ENCODE measurements around the gene IPPK.
A peak's percentile ranks its signal among the peaks of the same experiment; 100 is the strongest.
"Not testable (repeated sequence)": the region's sequence is repeated elsewhere in the genome, so short reads cannot be mapped to it uniquely, and the experiment has no call there.

Gene IPPK

GRCh38 chr9:92601451-92601850 is 68.5 kb downstream of the IPPK start:
- H3K9me3 ChIP-seq (ENCODE audit: control insufficient read depth in 1 of 2, low read length in 2 of 2), result peaks cover 0 to 5% of the 10 kb centered on the region in 2 donors
- H3K36me3 ChIP-seq (ENCODE audit: control insufficient read depth in 1 of 2, insufficient read depth in 2 of 2, low read length in 2 of 2), result peaks cover 0 to 3% of the 10 kb centered on the region in 2 donors
- peaks cover 0 to 14% of the 10 kb centered on the region in 2 donors for H3K4me1 ChIP-seq (ENCODE audit: control insufficient read depth in 1 of 2, insufficient read depth in 2 of 2, low read length in 2 of 2)
- H3K4me3 ChIP-seq (ENCODE audit: low read depth in 1 of 2, low read length in 2 of 2), result no peak overlapping the region
- peak overlapping the region; percentile 3 for H3K27ac ChIP-seq (ENCODE audit: low read length)
- H3K27me3 ChIP-seq (ENCODE audit: low read depth, low read length), result no peaks in the 10 kb centered on the region

- no peak overlapping the region for H3K4me3 ChIP-seq (ENCODE audit: low read depth in 1 of 2, low read length in 2 of 2)
- H3K9me3 ChIP-seq (ENCODE audit: control insufficient read depth in 1 of 2, low read length in 2 of 2), result peaks cover 0 to 5% of the 10 kb centered on the region in 2 donors
- peaks cover 0 to 14% of the 10 kb centered on the region in 2 donors for H3K4me1 ChIP-seq (ENCODE audit: control insufficient read depth in 1 of 2, insufficient read depth in 2 of 2, low read length in 2 of 2)
- no peaks in the 10 kb centered on the region for H3K27me3 ChIP-seq (ENCODE audit: low read depth, low read length)
- peak overlapping the region; percentile 3 for H3K27ac ChIP-seq (ENCODE audit: low read length)
- H3K36me3 ChIP-seq (ENCODE audit: control insufficient read depth in 1 of 2, insufficient read depth in 2 of 2, low read length in 2 of 2), result peaks cover 0 to 3% of the 10 kb centered on the region in 2 donors
Observed at GRCh38 chr9:92600462-92601261, 69.3 kb downstream of the IPPK start.

GRCh38 chr9:92599938-92600461 is 69.9 kb downstream of the IPPK start:
- Histone ChIP-seq H3K9me3 (ENCODE audit: control insufficient read depth in 1 of 2, low read length in 2 of 2) (peaks cover 0 to 5% of the 10 kb centered on the region in 2 donors), H3K4me3 (ENCODE audit: low read depth in 1 of 2, low read length in 2 of 2) (no peak overlapping the region), H3K27me3 (ENCODE audit: low read depth, low read length) (no peaks in the 10 kb centered on the region), H3K4me1 (ENCODE audit: control insufficient read depth in 1 of 2, insufficient read depth in 2 of 2, low read length in 2 of 2) (peaks cover 0 to 14% of the 10 kb centered on the region in 2 donors), H3K36me3 (ENCODE audit: control insufficient read depth in 1 of 2, insufficient read depth in 2 of 2, low read length in 2 of 2) (peaks cover 0 to 3% of the 10 kb centered on the region in 2 donors), H3K27ac (ENCODE audit: low read length) (no peak overlapping the region)

- Histone ChIP-seq H3K27ac (ENCODE audit: low read length) (no peak overlapping the region), H3K9me3 (ENCODE audit: control insufficient read depth in 1 of 2, low read length in 2 of 2) (no peaks in the 10 kb centered on the region), H3K36me3 (ENCODE audit: control insufficient read depth in 1 of 2, insufficient read depth in 2 of 2, low read length in 2 of 2) (peaks cover 0 to 3% of the 10 kb centered on the region in 2 donors), H3K4me3 (ENCODE audit: low read depth in 1 of 2, low read length in 2 of 2) (no peak overlapping the region), H3K4me1 (ENCODE audit: control insufficient read depth in 1 of 2, insufficient read depth in 2 of 2, low read length in 2 of 2) (peaks cover 0 to 14% of the 10 kb centered on the region in 2 donors), H3K27me3 (ENCODE audit: low read depth, low read length) (no peaks in the 10 kb centered on the region)
Observed at GRCh38 chr9:92598382-92598781, 71.5 kb downstream of the IPPK start.

GRCh38 chr9:92595930-92596329 is 74.0 kb downstream of the IPPK start:
- Histone ChIP-seq H3K9me3 (ENCODE audit: control insufficient read depth in 1 of 2, low read length in 2 of 2) (no peaks in the 10 kb centered on the region), H3K4me1 (ENCODE audit: control insufficient read depth in 1 of 2, insufficient read depth in 2 of 2, low read length in 2 of 2) (peaks cover 0 to 14% of the 10 kb centered on the region in 2 donors), H3K4me3 (ENCODE audit: low read depth in 1 of 2, low read length in 2 of 2) (no peak overlapping the region), H3K27ac (ENCODE audit: low read length) (no peak overlapping the region), H3K36me3 (ENCODE audit: control insufficient read depth in 1 of 2, insufficient read depth in 2 of 2, low read length in 2 of 2) (peaks cover 0 to 3% of the 10 kb centered on the region in 2 donors), H3K27me3 (ENCODE audit: low read depth, low read length) (no peaks in the 10 kb centered on the region)

GRCh38 chr9:92595075-92595474 is 74.9 kb downstream of the IPPK start:
- H3K27ac ChIP-seq (ENCODE audit: low read length); H3K27me3 ChIP-seq (ENCODE audit: low read depth, low read length); H3K4me1 ChIP-seq (ENCODE audit: control insufficient read depth in 1 of 2, insufficient read depth in 2 of 2, low read length in 2 of 2); H3K36me3 ChIP-seq (ENCODE audit: control insufficient read depth in 1 of 2, insufficient read depth in 2 of 2, low read length in 2 of 2); H3K9me3 ChIP-seq (ENCODE audit: control insufficient read depth in 1 of 2, low read length in 2 of 2); H3K4me3 ChIP-seq (ENCODE audit: low read depth in 1 of 2, low read length in 2 of 2): not testable (repeated sequence)

- Histone ChIP-seq H3K36me3 (ENCODE audit: control insufficient read depth in 1 of 2, insufficient read depth in 2 of 2, low read length in 2 of 2) (no peaks in the 10 kb centered on the region), H3K4me1 (ENCODE audit: control insufficient read depth in 1 of 2, insufficient read depth in 2 of 2, low read length in 2 of 2) (peaks cover 0 to 7% of the 10 kb centered on the region in 2 donors), H3K4me3 (ENCODE audit: low read depth in 1 of 2, low read length in 2 of 2) (no peak overlapping the region), H3K9me3 (ENCODE audit: control insufficient read depth in 1 of 2, low read length in 2 of 2) (no peaks in the 10 kb centered on the region), H3K27ac (ENCODE audit: low read length) (no peak overlapping the region), H3K27me3 (ENCODE audit: low read depth, low read length) (no peaks in the 10 kb centered on the region)
Observed at GRCh38 chr9:92592946-92593861, 76.7 kb downstream of the IPPK start.

GRCh38 chr9:92592537-92592936 is 77.4 kb downstream of the IPPK start:
- no peaks in the 10 kb centered on the region for H3K36me3 ChIP-seq (ENCODE audit: control insufficient read depth in 1 of 2, insufficient read depth in 2 of 2, low read length in 2 of 2)
- H3K9me3 ChIP-seq (ENCODE audit: control insufficient read depth in 1 of 2, low read length in 2 of 2), result no peaks in the 10 kb centered on the region
- H3K4me1 ChIP-seq (ENCODE audit: control insufficient read depth in 1 of 2, insufficient read depth in 2 of 2, low read length in 2 of 2), result peaks cover 0 to 7% of the 10 kb centered on the region in 2 donors
- no peaks in the 10 kb centered on the region for H3K27me3 ChIP-seq (ENCODE audit: low read depth, low read length)
- H3K27ac ChIP-seq (ENCODE audit: low read length), result no peak overlapping the region
- no peak overlapping the region for H3K4me3 ChIP-seq (ENCODE audit: low read depth in 1 of 2, low read length in 2 of 2)

- Histone ChIP-seq H3K4me1 (ENCODE audit: control insufficient read depth in 1 of 2, insufficient read depth in 2 of 2, low read length in 2 of 2) (peaks cover 0 to 7% of the 10 kb centered on the region in 2 donors), H3K27ac (ENCODE audit: low read length) (peak overlapping the region; percentile 11), H3K27me3 (ENCODE audit: low read depth, low read length) (no peaks in the 10 kb centered on the region), H3K4me3 (ENCODE audit: low read depth in 1 of 2, low read length in 2 of 2) (no peak overlapping the region), H3K36me3 (ENCODE audit: control insufficient read depth in 1 of 2, insufficient read depth in 2 of 2, low read length in 2 of 2) (no peaks in the 10 kb centered on the region), H3K9me3 (ENCODE audit: control insufficient read depth in 1 of 2, low read length in 2 of 2) (peaks cover 0 to 3% of the 10 kb centered on the region in 2 donors)
Observed at GRCh38 chr9:92590377-92590776, 79.6 kb downstream of the IPPK start.

- H3K27ac ChIP-seq (ENCODE audit: low read length), result peak overlapping the region; percentile 11
- no peaks in the 10 kb centered on the region for H3K36me3 ChIP-seq (ENCODE audit: control insufficient read depth in 1 of 2, insufficient read depth in 2 of 2, low read length in 2 of 2)
- H3K4me3 ChIP-seq (ENCODE audit: low read depth in 1 of 2, low read length in 2 of 2), result no peak overlapping the region
- no peaks in the 10 kb centered on the region for H3K27me3 ChIP-seq (ENCODE audit: low read depth, low read length)
- H3K9me3 ChIP-seq (ENCODE audit: control insufficient read depth in 1 of 2, low read length in 2 of 2), result peaks cover 0 to 3% of the 10 kb centered on the region in 2 donors
- H3K4me1 ChIP-seq (ENCODE audit: control insufficient read depth in 1 of 2, insufficient read depth in 2 of 2, low read length in 2 of 2), result peaks cover 0 to 7% of the 10 kb centered on the region in 2 donors
Observed at GRCh38 chr9:92589923-92590322, 80.0 kb downstream of the IPPK start.

GRCh38 chr9:92576175-92576574 is 93.8 kb downstream of the IPPK start:
- Histone ChIP-seq H3K27me3 (ENCODE audit: low read depth, low read length) (no peaks in the 10 kb centered on the region), H3K27ac (ENCODE audit: low read length) (no peak overlapping the region), H3K9me3 (ENCODE audit: control insufficient read depth in 1 of 2, low read length in 2 of 2) (no peaks in the 10 kb centered on the region)

More at GRCh38 chr9:92576175-92576574, 93.8 kb downstream of the IPPK start:
- Histone ChIP-seq H3K36me3 (ENCODE audit: control insufficient read depth in 1 of 2, insufficient read depth in 2 of 2, low read length in 2 of 2) (no peaks in the 10 kb centered on the region), H3K4me3 (ENCODE audit: low read depth in 1 of 2, low read length in 2 of 2) (no peak overlapping the region), H3K4me1 (ENCODE audit: control insufficient read depth in 1 of 2, insufficient read depth in 2 of 2, low read length in 2 of 2) (peaks cover 0 to 6% of the 10 kb centered on the region in 2 donors)

Measured in muscle layer of duodenum (tissue), 2 donors.